CD4-positive, CD25-positive, alpha-beta regulatory T cell (primary cell): Measurements from ENCODE around the gene SPRR2D. TPM values are rescaled to one million over a fixed set of nuclear protein-coding genes. Genes with fewer than 3 reads are reported as not detected.

ENCODE experiments used
- polyA plus RNA-seq, 4 donors: library from polyadenylated mRNA; unstranded; fragments of 300-500 nt; fragmentation: Illumina TruSeq; gene quantifications; one replicate each; pipeline ENCODE4 v1.2.3, GENCODE V29; 2021
- total RNA-seq: library from RNA; stranded (reverse); gene quantifications from one replicate; pipeline ENCODE4 v1.2.3, GENCODE V29; 2022

Gene SPRR2D
- total and polyA plus RNA-seq, 5 donors from 2014 or later, result not detected

Other genes with a start within 250 kb of the SPRR2D start
- not detected for gene LCE1D, start 244.4 kb downstream of the SPRR2D start, total RNA-seq
- not detected for gene LCE1D, start 244.4 kb downstream of the SPRR2D start, polyA plus RNA-seq
- not detected for gene LCE1C, start 234.5 kb downstream of the SPRR2D start, total RNA-seq
- not detected for gene LCE1C, start 234.5 kb downstream of the SPRR2D start, polyA plus RNA-seq
- not detected for gene LCE1B, start 229.1 kb downstream of the SPRR2D start, total RNA-seq
- gene LCE1B, start 229.1 kb downstream of the SPRR2D start, polyA plus RNA-seq, result not detected
- gene LCE1A, start 213.6 kb downstream of the SPRR2D start, total RNA-seq, result not detected
- not detected for gene LCE1A, start 213.6 kb downstream of the SPRR2D start, polyA plus RNA-seq
- gene LCE6A, start 198.3 kb downstream of the SPRR2D start, total RNA-seq, result not detected
- gene LCE6A, start 198.3 kb downstream of the SPRR2D start, polyA plus RNA-seq, result not detected
- gene LCE7A, start 181.1 kb downstream of the SPRR2D start, total RNA-seq, result not detected
- gene LCE7A, start 181.1 kb downstream of the SPRR2D start, polyA plus RNA-seq, result not detected
- not detected for gene SMCP, start 162.8 kb downstream of the SPRR2D start, total RNA-seq
- not detected for gene SMCP, start 162.8 kb downstream of the SPRR2D start, polyA plus RNA-seq
- gene IVL, start 132.6 kb downstream of the SPRR2D start, total RNA-seq, result not detected
- not detected for gene IVL, start 132.6 kb downstream of the SPRR2D start, polyA plus RNA-seq
- not detected for gene SPRR5, start 93.9 kb downstream of the SPRR2D start, total RNA-seq
- not detected for gene SPRR5, start 93.9 kb downstream of the SPRR2D start, polyA plus RNA-seq
- not detected for gene SPRR4, start 70.5 kb downstream of the SPRR2D start, total RNA-seq
- not detected for gene SPRR4, start 70.5 kb downstream of the SPRR2D start, polyA plus RNA-seq
- gene SPRR1A, start 57.0 kb downstream of the SPRR2D start, total RNA-seq, result not detected
- not detected for gene SPRR1A, start 57.0 kb downstream of the SPRR2D start, polyA plus RNA-seq
- not detected for gene SPRR3, start 39.4 kb downstream of the SPRR2D start, total RNA-seq
- gene SPRR3, start 39.4 kb downstream of the SPRR2D start, polyA plus RNA-seq, result not detected
- gene SPRR1B, start 9.9 kb downstream of the SPRR2D start, total RNA-seq, result not detected
- gene SPRR1B, start 9.9 kb downstream of the SPRR2D start, polyA plus RNA-seq, result not detected
- gene SPRR2A, start 16.4 kb upstream of the SPRR2D start, total RNA-seq, result not detected
- gene SPRR2A, start 16.4 kb upstream of the SPRR2D start, polyA plus RNA-seq, result not detected
- not detected for gene SPRR2B, start 30.5 kb upstream of the SPRR2D start, total RNA-seq
- not detected for gene SPRR2B, start 30.5 kb upstream of the SPRR2D start, polyA plus RNA-seq
- gene SPRR2E, start 53.4 kb upstream of the SPRR2D start, total RNA-seq, result not detected
- gene SPRR2E, start 53.4 kb upstream of the SPRR2D start, polyA plus RNA-seq, result not detected
- gene SPRR2F, start 72.4 kb upstream of the SPRR2D start, total RNA-seq, result not detected
- gene SPRR2F, start 72.4 kb upstream of the SPRR2D start, polyA plus RNA-seq, result not detected
- not detected for gene SPRR2G, start 109.8 kb upstream of the SPRR2D start, total RNA-seq
- gene SPRR2G, start 109.8 kb upstream of the SPRR2D start, polyA plus RNA-seq, result not detected
- gene LELP1, start 162.3 kb upstream of the SPRR2D start, total RNA-seq, result not detected
- gene LELP1, start 162.3 kb upstream of the SPRR2D start, polyA plus RNA-seq, result not detected
- not detected for gene PRR9, start 176.5 kb upstream of the SPRR2D start, total RNA-seq
- not detected for gene PRR9, start 176.5 kb upstream of the SPRR2D start, polyA plus RNA-seq
- not detected for gene LORICRIN, start 218.6 kb upstream of the SPRR2D start, total RNA-seq
- gene LORICRIN, start 218.6 kb upstream of the SPRR2D start, polyA plus RNA-seq, result not detected